ENCODE results near the gene PTGR3. TPM values are rescaled to one million over a fixed set of nuclear protein-coding genes. Genes with fewer than 3 reads are reported as not detected.

The PTGR3 gene
- total and polyA plus RNA-seq, 2 donors from 2014 or later, result 21.1 to 36.8 TPM

DNA sequence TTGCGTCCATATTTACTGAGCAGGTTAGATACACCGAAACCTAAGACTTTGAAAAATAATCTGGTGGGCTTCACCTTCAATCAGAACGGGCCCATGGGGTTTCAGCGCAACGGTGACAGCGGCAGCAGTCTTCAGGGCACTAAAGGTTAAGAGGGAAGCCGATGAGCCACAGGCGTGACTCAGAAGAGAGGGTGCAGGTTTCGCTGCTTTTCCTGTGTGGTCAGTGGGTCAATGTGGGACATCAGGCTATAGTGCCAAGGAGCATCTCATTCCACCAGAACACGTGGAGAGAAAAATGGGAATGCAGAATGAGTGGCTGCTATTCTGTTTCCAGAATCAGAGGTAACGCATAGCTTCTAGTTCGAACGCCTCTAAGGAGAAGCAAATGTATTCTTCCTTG lies 8.9 kb downstream of the PTGR3 start:
- TF ChIP-seq, protein P1, sequence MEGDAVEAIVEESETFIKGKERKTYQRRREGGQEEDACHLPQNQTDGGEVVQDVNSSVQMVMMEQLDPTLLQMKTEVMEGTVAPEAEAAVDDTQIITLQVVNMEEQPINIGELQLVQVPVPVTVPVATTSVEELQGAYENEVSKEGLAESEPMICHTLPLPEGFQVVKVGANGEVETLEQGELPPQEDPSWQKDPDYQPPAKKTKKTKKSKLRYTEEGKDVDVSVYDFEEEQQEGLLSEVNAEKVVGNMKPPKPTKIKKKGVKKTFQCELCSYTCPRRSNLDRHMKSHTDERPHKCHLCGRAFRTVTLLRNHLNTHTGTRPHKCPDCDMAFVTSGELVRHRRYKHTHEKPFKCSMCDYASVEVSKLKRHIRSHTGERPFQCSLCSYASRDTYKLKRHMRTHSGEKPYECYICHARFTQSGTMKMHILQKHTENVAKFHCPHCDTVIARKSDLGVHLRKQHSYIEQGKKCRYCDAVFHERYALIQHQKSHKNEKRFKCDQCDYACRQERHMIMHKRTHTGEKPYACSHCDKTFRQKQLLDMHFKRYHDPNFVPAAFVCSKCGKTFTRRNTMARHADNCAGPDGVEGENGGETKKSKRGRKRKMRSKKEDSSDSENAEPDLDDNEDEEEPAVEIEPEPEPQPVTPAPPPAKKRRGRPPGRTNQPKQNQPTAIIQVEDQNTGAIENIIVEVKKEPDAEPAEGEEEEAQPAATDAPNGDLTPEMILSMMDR (IDR thresholded peaks at IDR 0.05; ENCODE audit: borderline replicate concordance, extremely low read depth, insufficient read depth), result no peak
- H3K27ac ChIP-seq (ENCODE audit: low read depth in 2 of 2, low read length in 2 of 2), result no peak overlapping the region

DNA sequence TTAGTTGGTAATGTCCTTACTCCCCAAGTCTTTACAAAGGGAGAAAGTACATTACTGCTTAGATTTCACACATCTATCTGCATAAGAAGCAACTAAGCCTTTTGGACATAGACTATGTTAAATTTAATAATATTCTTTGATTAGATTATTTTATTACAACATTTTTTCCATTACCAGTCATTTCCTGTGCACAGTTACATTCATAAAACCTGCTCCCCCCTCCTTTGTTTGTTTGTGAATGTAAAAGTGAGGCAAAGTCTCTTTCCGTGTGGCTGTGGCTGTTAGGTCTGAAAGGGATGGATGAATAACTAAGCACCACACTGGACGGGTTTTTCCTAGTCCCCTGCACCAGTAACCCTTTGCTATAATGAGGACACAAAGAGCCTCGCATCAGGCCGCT lies 9.6 kb downstream of the PTGR3 start:
- H3K36me3 ChIP-seq (ENCODE audit: control insufficient read depth in 2 of 3, insufficient read depth in 3 of 3, low read length in 3 of 3), result peaks cover 0 to 10% (median 5%) of the 10 kb centered on the region in 3 donors
- TF ChIP-seq, protein P1 (IDR thresholded peaks at IDR 0.05; ENCODE audit: borderline replicate concordance, extremely low read depth, insufficient read depth), result no peak
- no peak for FAIRE-seq
- no peak overlapping the region for H3K4me3 ChIP-seq (ENCODE audit: low read length in 3 of 3)
- no peaks in the 10 kb centered on the region for H3K9me3 ChIP-seq (ENCODE audit: control insufficient read depth in 2 of 3, insufficient read depth in 1 of 3, low read length in 3 of 3)
- intact Hi-C loops (cut with DNase I), result no loop called here
- H3K9ac ChIP-seq (ENCODE audit: low read length in 3 of 3), result no peak overlapping the region
- peaks cover 0 to 2% (median 0%) of the 10 kb centered on the region in 3 donors for H3K4me1 ChIP-seq (ENCODE audit: control insufficient read depth in 2 of 3, insufficient read depth in 2 of 3, low read depth in 1 of 3, low read length in 3 of 3)
- no peak overlapping the region for H3K27ac ChIP-seq (ENCODE audit: low read depth in 2 of 2, low read length in 2 of 2)
- H3K27me3 ChIP-seq (ENCODE audit: control insufficient read depth, insufficient read depth, low read length), result no peaks in the 10 kb centered on the region
- no peak for DNase-seq

More for the DNA sequence above, 8.9 kb downstream of the PTGR3 start:
- Histone ChIP-seq H3K36me3 (ENCODE audit: control insufficient read depth in 2 of 3, insufficient read depth in 3 of 3, low read length in 3 of 3) (peaks cover 0 to 10% (median 5%) of the 10 kb centered on the region in 3 donors), H3K9me3 (ENCODE audit: control insufficient read depth in 2 of 3, insufficient read depth in 1 of 3, low read length in 3 of 3) (no peaks in the 10 kb centered on the region), H3K4me1 (ENCODE audit: control insufficient read depth in 2 of 3, insufficient read depth in 2 of 3, low read depth in 1 of 3, low read length in 3 of 3) (peaks cover 0 to 2% (median 0%) of the 10 kb centered on the region in 3 donors), H3K9ac (ENCODE audit: low read length in 3 of 3) (no peak overlapping the region), H3K4me3 (ENCODE audit: low read length in 3 of 3) (no peak overlapping the region), H3K27me3 (ENCODE audit: control insufficient read depth, insufficient read depth, low read length) (no peaks in the 10 kb centered on the region)
- intact Hi-C loops (cut with DNase I), result no loop called here
- DNase-seq (no peak), FAIRE-seq (no peak)

DNA sequence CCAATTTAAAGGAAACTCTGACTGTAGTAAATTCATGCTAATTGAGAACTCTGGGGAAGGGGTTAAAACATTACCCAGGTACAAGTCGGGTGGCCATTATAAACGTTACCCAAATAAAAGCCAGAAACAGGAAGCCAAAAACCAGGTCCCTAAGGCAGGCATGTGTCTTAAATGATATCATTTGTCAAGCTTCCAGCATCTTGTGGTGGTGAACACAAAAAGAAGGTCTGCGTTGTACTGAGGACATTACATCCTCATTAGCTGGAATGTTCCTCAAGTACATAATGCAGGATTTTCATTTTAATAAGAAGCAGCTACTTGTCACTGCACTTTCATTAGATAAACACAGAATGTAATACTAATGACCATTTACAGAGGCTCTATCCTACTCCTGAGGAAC lies 10.9 kb downstream of the PTGR3 start:
- H3K27me3 ChIP-seq (ENCODE audit: control insufficient read depth, insufficient read depth, low read length), result no peaks in the 10 kb centered on the region
- DNase-seq, result no peak
- H3K4me1 ChIP-seq (ENCODE audit: control insufficient read depth in 2 of 3, insufficient read depth in 2 of 3, low read depth in 1 of 3, low read length in 3 of 3), result peaks cover 0 to 2% (median 0%) of the 10 kb centered on the region in 3 donors
- H3K9me3 ChIP-seq (ENCODE audit: control insufficient read depth in 2 of 3, insufficient read depth in 1 of 3, low read length in 3 of 3), result no peaks in the 10 kb centered on the region
- H3K27ac ChIP-seq (ENCODE audit: low read depth in 2 of 2, low read length in 2 of 2), result no peak overlapping the region
- peaks cover 0 to 10% (median 5%) of the 10 kb centered on the region in 3 donors for H3K36me3 ChIP-seq (ENCODE audit: control insufficient read depth in 2 of 3, insufficient read depth in 3 of 3, low read length in 3 of 3)
- no peak overlapping the region for H3K9ac ChIP-seq (ENCODE audit: low read length in 3 of 3)
- no peak for FAIRE-seq
- TF ChIP-seq, protein P1 (IDR thresholded peaks at IDR 0.05; ENCODE audit: borderline replicate concordance, extremely low read depth, insufficient read depth), result no peak
- H3K4me3 ChIP-seq (ENCODE audit: low read length in 3 of 3), result no peak overlapping the region
- intact Hi-C loops (cut with DNase I), result no loop called here

DNA sequence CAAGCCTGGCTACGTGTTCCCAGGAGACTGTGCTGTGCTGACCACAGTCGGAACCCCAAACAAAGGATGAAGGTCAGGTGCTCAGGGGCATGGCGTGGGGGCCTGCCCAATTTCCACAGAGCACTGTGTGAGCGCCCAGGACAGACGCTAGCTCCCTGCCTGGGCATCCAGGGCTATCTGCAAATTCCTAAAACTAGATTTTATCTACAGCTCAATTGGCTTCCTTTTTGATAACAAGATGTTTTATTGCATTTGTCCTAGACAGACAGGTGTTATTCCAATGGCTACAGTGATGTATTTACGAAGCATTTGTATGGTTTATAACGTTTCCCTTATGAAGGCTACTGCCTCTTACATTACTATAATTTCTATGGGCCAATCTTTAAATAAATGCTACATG lies 16.0 kb downstream of the PTGR3 start:
- no peaks in the 10 kb centered on the region for H3K9me3 ChIP-seq (ENCODE audit: control insufficient read depth in 2 of 3, insufficient read depth in 1 of 3, low read length in 3 of 3)
- intact Hi-C loops (cut with DNase I), result no loop called here
- no peaks in the 10 kb centered on the region for H3K27me3 ChIP-seq (ENCODE audit: control insufficient read depth, insufficient read depth, low read length)
- TF ChIP-seq, protein P1 (IDR thresholded peaks at IDR 0.05; ENCODE audit: borderline replicate concordance, extremely low read depth, insufficient read depth), result no peak
- H3K4me1 ChIP-seq (ENCODE audit: control insufficient read depth in 2 of 3, insufficient read depth in 2 of 3, low read depth in 1 of 3, low read length in 3 of 3), result peaks cover 0 to 3% (median 0%) of the 10 kb centered on the region in 3 donors
- H3K9ac ChIP-seq (ENCODE audit: low read length in 3 of 3), result no peak overlapping the region
- FAIRE-seq (no peak), DNase-seq (no peak)
- no peak overlapping the region for H3K4me3 ChIP-seq (ENCODE audit: low read length in 3 of 3)
- no peak overlapping the region for H3K27ac ChIP-seq (ENCODE audit: low read depth in 2 of 2, low read length in 2 of 2)
- no peaks in the 10 kb centered on the region for H3K36me3 ChIP-seq (ENCODE audit: control insufficient read depth in 2 of 3, insufficient read depth in 3 of 3, low read length in 3 of 3)

Measured in kidney (tissue), 14 donors.